Left lung (tissue), 10 donors: Measurements from ENCODE around the gene KLRF1. TPM values are rescaled to one million over a fixed set of nuclear protein-coding genes. Genes with fewer than 3 reads are reported as not detected.
A peak's percentile ranks its signal among the peaks of the same experiment; 100 is the strongest.

Experiments used
- ATAC-seq: fragments of 200-7000 bp; cut with Tn5 transposase; one replicate; pipeline ENCODE4 v1.9.1; 2020; ENCODE audit warnings: moderate library complexity
- DNase-seq, 4 donors: peaks; one replicate each; pipeline ENCODE4 v3.0.0-alpha.2; 2013 to 2020
- H3K27ac ChIP-seq, 2 donors: fragments of 200-600 bp; sonication (generic) in 1 of 2; one replicate each; pipeline versions ENCODE4 v1.5.0 to v1.8.0; 2020 to 2021
- H3K27me3 ChIP-seq, 2 donors: fragments of 200-600 bp; sonication (generic) in 1 of 2; one replicate each; pipeline versions ENCODE4 v1.5.0 to v1.8.0; 2020 to 2021
- H3K36me3 ChIP-seq, 2 donors: fragments of 200-600 bp; sonication (generic) in 1 of 2; one replicate each; pipeline versions ENCODE4 v1.5.0 to v1.8.0; 2020 to 2021
- H3K4me1 ChIP-seq, 2 donors: fragments of 200-600 bp; one replicate each; pipeline ENCODE4 v1.8.0; 2021
- H3K4me3 ChIP-seq, 2 donors: fragments of 200-600 bp; sonication (generic) in 1 of 2; one replicate each; pipeline versions ENCODE4 v1.5.0 to v1.8.0; 2020 to 2021; ENCODE audit warnings: mild to moderate bottlenecking in 1 of 2
- H3K9me3 ChIP-seq, 2 donors: fragments of 200-600 bp; sonication (generic) in 1 of 2; one replicate each; pipeline versions ENCODE4 v1.5.0 to v1.8.0; 2020 to 2021
- intact Hi-C, 2 donors: fragments of 100-400 bp; cut with DNase I; formaldehyde crosslinking; loops; one replicate each; pipeline versions ENCODE4 v1.11.2 to v1.14.2; 2022
- polyA plus RNA-seq, 6 donors: library from polyadenylated mRNA; unstranded; fragments of 120-200 nt; gene quantifications; one replicate each; pipeline ENCODE4 v1.2.1, GENCODE V29; 2013; ENCODE audit not compliant: insufficient read length in 6 of 6
- total RNA-seq, 2 donors: library from RNA; stranded (reverse); fragmentation: NEBNext Ultra II Directional; extraction: Animal tissue kit (Norgen Biotek cat#: 25700); gene quantifications; one replicate each; pipeline ENCODE4 v1.2.1, GENCODE V29; 2021
- TF ChIP-seq, protein P1 (sequence below), 2 donors: fragments of 200-600 bp; sonication (generic) in 1 of 2; IDR thresholded peaks; one replicate each; pipeline versions ENCODE4 v1.5.0 to v1.8.0; 2021; ENCODE audit warnings: antibody characterized with exemption in 2 of 2
- donor health status: DM: no; HTN: yes; CAD: no.
- donor health status: DM: no; HTN: no; CAD: no.

Gene KLRF1
- total and polyA plus RNA-seq, 8 donors, result 0.59 to 2.2 (median 1.1) TPM

DNA sequence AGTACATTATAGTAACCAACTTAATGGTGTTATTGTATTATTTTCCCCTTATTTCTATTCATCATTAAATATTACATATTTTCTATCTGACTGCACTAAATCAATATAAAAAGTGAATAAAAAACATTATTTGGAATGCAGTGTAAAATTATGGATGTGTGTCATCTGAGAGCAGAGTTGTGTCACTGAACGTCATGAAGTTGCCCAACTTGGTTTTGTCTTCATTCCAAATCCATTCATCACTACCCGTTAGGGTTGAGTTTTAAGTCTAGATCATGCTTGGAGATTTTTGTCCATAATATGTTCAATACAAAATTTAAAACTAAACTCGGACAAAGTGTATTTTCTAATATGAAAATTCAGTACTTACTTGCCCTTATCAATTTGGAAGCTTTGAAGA lies 16.1 kb downstream of the KLRF1 start:
- no peaks in the 10 kb centered on the region for H3K27me3 ChIP-seq
- no peak for DNase-seq
- peaks cover 0 to 12% of the 10 kb centered on the region in 2 donors for H3K9me3 ChIP-seq
- intact Hi-C loops, result no loop called here
- H3K27ac ChIP-seq, result no peak overlapping the region
- H3K36me3 ChIP-seq, result no peaks in the 10 kb centered on the region
- no peaks in the 10 kb centered on the region for H3K4me1 ChIP-seq
- H3K4me3 ChIP-seq, result no peak overlapping the region
- TF ChIP-seq, protein P1, sequence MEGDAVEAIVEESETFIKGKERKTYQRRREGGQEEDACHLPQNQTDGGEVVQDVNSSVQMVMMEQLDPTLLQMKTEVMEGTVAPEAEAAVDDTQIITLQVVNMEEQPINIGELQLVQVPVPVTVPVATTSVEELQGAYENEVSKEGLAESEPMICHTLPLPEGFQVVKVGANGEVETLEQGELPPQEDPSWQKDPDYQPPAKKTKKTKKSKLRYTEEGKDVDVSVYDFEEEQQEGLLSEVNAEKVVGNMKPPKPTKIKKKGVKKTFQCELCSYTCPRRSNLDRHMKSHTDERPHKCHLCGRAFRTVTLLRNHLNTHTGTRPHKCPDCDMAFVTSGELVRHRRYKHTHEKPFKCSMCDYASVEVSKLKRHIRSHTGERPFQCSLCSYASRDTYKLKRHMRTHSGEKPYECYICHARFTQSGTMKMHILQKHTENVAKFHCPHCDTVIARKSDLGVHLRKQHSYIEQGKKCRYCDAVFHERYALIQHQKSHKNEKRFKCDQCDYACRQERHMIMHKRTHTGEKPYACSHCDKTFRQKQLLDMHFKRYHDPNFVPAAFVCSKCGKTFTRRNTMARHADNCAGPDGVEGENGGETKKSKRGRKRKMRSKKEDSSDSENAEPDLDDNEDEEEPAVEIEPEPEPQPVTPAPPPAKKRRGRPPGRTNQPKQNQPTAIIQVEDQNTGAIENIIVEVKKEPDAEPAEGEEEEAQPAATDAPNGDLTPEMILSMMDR (IDR thresholded peaks at IDR 0.05), result no peak
- no peak for ATAC-seq

DNA sequence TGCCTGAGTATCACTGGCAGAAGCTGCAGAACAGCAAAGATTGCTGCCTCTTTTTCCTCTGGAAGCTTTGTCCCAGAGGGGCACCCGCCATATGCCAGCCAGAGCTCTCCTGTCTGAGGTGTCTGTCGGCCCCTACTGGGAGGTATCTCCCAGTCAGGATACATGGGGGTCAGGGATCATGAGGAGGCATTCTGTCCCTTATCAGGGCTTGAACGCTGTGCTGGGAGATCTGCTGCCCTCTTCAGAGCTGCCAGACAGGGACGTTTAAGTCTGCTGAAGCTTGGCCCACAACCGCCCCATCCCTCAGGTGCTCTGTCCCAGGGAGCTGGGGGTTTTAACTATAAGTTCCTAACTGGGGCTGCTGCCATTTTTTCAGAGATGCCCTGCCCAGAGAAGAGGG lies 21.6 kb downstream of the KLRF1 start:
- H3K27ac ChIP-seq, result no peak overlapping the region
- DNase-seq (peak in 1 of 4 donors; percentile 32), ATAC-seq (no peak)
- H3K36me3 ChIP-seq, result peaks cover 0 to 25% of the 10 kb centered on the region in 2 donors
- H3K4me1 ChIP-seq, result no peaks in the 10 kb centered on the region
- H3K4me3 ChIP-seq, result no peak overlapping the region
- H3K9me3 ChIP-seq, result peaks cover 0 to 17% of the 10 kb centered on the region in 2 donors
- intact Hi-C loops, result no loop called here
- TF ChIP-seq, protein P1 (IDR thresholded peaks at IDR 0.05), result no peak
- H3K27me3 ChIP-seq, result no peaks in the 10 kb centered on the region

DNA sequence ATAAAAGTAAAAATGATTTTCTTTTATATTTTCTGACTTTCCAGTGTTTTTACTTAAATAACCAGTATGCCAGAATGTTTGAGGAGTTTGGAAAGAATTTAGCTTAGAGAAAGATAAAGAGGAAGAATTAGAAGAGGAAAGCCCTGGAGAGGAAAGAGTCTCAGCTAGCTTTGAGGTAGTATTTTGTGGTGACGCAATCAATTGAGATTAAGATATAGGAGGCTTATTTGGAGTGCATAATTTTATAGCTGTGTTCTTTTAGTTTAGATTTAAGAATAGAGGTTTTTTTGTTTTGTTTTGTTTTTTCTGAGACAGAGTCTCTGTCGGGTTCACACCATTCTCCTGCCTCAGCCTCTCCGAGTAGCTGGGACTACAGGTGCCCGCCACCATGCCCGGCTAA lies 23.8 kb downstream of the KLRF1 start:
- H3K9me3 ChIP-seq, result peaks cover 0 to 17% of the 10 kb centered on the region in 2 donors
- no peak overlapping the region for H3K27ac ChIP-seq
- intact Hi-C loops, result no loop called here
- no peaks in the 10 kb centered on the region for H3K27me3 ChIP-seq
- peaks cover 0 to 34% of the 10 kb centered on the region in 2 donors for H3K36me3 ChIP-seq
- H3K4me3 ChIP-seq, result no peak overlapping the region
- ATAC-seq (no peak), DNase-seq (no peak)
- TF ChIP-seq, protein P1 (IDR thresholded peaks at IDR 0.05), result no peak
- H3K4me1 ChIP-seq, result no peaks in the 10 kb centered on the region

DNA sequence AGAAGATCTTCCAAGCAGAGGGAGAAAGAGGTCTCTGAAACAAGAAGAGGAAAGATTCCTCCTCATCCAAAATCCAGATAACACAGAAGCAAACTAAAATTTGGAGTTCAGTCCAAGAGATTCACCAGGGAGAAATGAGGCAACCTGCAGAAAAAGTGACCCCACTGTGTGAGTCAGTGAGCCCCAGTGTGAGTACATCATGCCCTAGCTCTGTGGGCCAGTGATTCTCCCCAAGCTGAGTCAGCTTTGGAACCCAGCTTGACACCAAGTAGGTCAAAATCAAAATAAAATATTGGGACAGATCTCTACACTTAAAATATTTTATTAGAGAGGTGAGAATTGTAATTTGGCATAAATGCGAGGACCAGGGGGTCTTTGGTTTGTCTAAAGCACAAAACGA lies 24.6 kb downstream of the KLRF1 start:
- no peak for ATAC-seq
- peaks cover 0 to 13% of the 10 kb centered on the region in 2 donors for H3K9me3 ChIP-seq
- H3K27me3 ChIP-seq, result no peaks in the 10 kb centered on the region
- no peak for DNase-seq
- H3K4me1 ChIP-seq, result no peaks in the 10 kb centered on the region
- no peak overlapping the region for H3K4me3 ChIP-seq
- TF ChIP-seq, protein P1 (IDR thresholded peaks at IDR 0.05), result no peak
- intact Hi-C loops, result no loop called here
- H3K27ac ChIP-seq, result no peak overlapping the region
- H3K36me3 ChIP-seq, result peaks cover 0 to 34% of the 10 kb centered on the region in 2 donors

DNA sequence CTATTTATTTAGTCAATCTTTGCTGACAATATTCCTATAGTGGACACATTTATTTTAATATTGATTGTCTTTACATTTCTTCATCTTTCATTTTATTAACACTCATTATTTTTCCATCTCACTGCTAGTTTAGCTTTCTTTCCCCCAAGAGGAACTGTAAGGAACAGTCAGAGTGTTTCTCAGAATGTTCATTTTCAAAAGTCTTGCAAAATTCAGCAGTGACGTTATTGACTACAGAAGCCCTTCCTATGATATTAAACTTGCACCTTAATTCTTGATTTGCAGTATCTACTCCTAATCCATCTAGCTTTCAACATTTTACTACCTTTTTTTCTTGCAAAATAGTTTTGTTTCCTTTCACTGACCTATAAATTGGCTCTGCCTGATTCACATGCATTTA lies 28.9 kb downstream of the KLRF1 start:
- intact Hi-C loops, result no loop called here
- peaks cover 0 to 34% of the 10 kb centered on the region in 2 donors for H3K36me3 ChIP-seq
- TF ChIP-seq, protein P1 (IDR thresholded peaks at IDR 0.05), result no peak
- H3K27ac ChIP-seq, result no peak overlapping the region
- no peak overlapping the region for H3K4me3 ChIP-seq
- peak; percentile 41 for ATAC-seq
- DNase-seq, result no peak
- no peaks in the 10 kb centered on the region for H3K4me1 ChIP-seq
- H3K9me3 ChIP-seq, result no peaks in the 10 kb centered on the region
- no peaks in the 10 kb centered on the region for H3K27me3 ChIP-seq
